Stimulated activated CD8-positive, alpha-beta memory T cell treated with anti-CD3 and anti-CD28 coated beads, Interleukin-7, amount 100 ng/mL, for 48 hours (primary cell): ENCODE data around the gene PDCD7.

ENCODE experiments used
- DNase-seq, 2 donors: peaks; one replicate each; pipeline ENCODE4 v3.0.0-alpha.2; 2020; ENCODE audit warnings: low read depth in 1 of 2; ENCODE audit errors: extremely low read depth in 1 of 2

Gene PDCD7

DNA sequence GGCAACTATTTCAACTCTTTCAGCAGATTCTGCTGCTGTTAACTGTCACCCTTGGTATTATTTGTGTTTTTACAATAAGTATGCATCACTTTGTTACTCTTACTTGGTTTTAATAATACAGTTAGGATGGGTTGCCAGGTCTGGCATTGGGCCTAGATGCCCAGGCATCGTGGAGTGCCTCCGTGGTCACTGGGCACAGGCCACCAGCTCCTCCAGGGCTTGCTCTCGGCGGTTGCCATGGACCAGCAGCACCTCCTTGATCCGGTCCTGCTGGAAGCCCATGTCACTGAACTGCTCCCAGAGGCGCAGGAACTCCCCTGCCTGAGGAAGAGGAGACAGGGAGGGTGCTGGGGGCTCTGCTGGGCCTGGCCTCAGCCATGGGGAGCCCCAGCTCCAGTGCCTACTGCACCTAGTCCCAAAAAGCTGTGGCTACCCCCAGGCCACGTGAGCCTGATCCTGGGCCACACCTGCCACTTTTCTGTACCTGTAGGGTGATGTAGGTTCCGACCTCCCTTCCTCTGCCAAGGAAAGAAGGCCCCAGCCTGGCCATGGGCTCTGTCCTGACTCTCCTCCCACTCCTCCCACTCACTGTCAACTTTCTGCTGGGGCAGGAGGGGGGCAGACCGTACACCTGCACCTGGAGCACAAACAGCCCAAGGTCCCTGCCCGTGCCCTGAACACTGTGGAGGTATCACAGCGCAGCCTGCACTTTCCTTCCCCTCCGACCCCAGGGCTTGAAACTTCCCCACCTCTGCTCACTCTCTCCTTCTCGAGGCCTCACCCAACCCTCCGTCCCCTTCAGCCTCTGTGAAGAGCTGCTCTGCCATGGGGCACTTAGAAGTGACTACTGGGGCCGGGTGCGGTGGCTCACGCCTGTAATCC lies 40.5 kb downstream of the PDCD7 start:
- DNase-seq: no peak

- no peak for DNase-seq
Measured at GRCh38 chr15:65091946-65092770, 41.5 kb downstream of the PDCD7 start.

- DNase-seq: no peak
Measured at GRCh38 chr15:65089206-65089824, 44.3 kb downstream of the PDCD7 start.

- no peak for DNase-seq
Measured at GRCh38 chr15:65088643-65089021, 45.0 kb downstream of the PDCD7 start.

- no peak for DNase-seq
Measured at GRCh38 chr15:65087873-65088642, 45.5 kb downstream of the PDCD7 start.

GRCh38 chr15:65087411-65087810 lies 46.2 kb downstream of the PDCD7 start:
- no peak for DNase-seq

- DNase-seq: no peak
Measured at GRCh38 chr15:65086680-65087111, 46.9 kb downstream of the PDCD7 start.

DNA sequence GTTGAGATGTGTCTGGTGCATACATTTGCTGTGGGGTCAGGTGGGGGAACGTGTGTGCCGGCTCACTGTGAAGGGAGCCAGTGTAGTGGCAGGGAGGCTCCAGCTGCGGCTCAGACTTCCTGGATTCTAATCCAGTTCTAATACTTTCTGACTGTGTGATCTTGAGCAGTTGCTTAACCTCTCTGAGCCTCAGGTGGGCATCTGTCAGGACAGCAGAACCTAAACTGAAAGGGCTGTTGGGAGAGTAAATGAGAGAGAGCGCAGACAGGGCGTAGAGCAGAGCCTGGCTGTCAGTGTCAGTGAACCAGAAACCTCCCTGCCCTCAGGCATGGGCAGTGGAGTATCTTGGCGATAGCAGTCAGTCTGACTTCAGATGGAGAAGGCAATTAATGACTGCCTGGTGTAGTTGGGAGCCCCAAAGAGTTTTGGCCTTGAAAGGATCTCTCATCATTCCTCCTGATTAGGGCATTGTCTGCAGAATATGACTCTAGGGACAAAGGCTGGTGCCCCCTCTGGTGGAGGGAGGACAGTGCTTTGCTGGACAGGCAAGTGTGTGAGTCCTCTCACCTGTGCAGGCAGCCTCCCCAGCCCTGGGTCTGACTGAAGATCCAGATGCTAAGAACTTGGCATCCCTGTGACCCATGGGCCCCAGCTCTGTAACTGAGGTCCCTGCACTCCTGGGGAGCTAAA lies 47.5 kb downstream of the PDCD7 start:
- DNase-seq: no peak

GRCh38 chr15:65085207-65085753 lies 48.3 kb downstream of the PDCD7 start:
- DNase-seq: no peak

- DNase-seq: no peak
Measured at GRCh38 chr15:65084500-65085206, 49.0 kb downstream of the PDCD7 start.

DNA sequence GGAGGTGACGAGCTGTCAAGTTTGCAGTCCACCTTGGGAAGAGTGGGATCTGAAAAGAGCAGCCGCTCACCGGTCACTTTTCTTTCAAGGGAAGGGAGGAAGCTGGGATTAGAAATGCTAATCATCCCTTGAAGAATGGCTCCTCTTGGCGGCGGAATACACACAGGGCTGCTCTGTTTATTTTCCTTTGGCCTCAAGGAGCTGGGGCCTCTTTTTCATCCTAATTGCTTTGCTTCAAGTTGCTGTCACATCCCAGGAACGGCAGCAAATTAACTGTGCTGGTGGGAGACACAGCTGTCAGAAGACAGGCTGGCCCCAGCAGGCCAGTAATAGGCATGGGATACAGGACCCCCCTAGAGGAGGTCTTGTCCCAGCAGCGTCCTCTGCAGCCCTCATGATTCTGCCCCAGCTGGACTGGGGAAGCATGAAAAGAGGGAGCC lies 50.3 kb downstream of the PDCD7 start:
- DNase-seq: no peak

- peak in 1 of 2 donors; percentile 12 for DNase-seq
Measured at GRCh38 chr15:65082303-65082953, 51.2 kb downstream of the PDCD7 start.

GRCh38 chr15:65081758-65082157 lies 51.9 kb downstream of the PDCD7 start:
- DNase-seq: peak in 1 of 2 donors; percentile 40

- no peak for DNase-seq
Measured at GRCh38 chr15:65081270-65081669, 52.3 kb downstream of the PDCD7 start.

- no peak for DNase-seq
Measured at GRCh38 chr15:65079580-65079979, 54.0 kb downstream of the PDCD7 start.

DNA sequence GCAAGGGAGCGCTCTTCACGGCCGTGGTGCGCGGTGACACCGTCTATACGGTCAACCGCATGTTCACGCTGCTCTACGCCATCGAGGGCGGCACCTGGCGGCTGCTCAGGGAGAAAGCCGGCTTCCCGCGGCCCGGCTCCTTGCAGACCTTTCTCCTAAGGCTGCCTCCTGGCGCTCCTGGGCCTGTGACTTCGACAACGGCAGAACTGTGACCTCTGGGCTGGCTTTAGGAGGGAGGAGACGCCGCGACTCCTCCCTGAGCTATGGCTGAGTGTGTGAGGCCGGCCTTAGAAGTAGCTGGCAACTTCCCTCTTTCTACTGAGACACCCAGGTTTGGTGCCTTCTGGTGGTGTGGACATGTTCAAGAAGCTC lies 55.6 kb downstream of the PDCD7 start:
- DNase-seq: peak in 1 of 2 donors; percentile 32

DNA sequence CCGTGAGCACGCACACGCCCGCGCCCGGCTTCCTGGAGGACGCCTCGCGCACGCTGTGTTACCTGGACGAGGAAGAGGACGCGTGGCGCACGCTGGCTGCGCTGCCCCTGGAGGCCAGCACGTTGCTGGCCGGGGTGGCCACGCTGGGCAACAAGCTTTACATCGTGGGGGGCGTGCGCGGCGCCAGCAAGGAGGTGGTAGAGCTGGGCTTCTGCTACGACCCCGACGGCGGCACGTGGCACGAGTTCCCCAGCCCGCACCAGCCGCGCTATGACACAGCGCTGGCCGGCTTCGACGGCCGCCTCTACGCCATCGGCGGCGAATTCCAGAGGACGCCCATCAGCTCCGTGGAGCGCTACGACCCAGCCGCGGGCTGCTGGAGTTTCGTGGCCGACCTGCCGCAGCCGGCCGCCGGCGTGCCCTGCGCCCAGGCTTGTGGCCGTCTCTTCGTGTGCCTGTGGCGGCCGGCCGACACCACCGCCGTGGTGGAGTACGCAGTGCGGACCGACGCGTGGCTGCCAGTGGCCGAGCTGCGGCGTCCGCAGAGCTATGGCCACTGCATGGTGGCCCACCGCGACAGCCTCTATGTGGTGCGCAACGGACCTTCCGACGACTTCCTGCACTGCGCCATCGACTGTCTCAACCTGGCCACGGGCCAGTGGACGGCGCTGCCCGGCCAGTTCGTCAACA lies 56.2 kb downstream of the PDCD7 start:
- no peak for DNase-seq
